Endothelial cell (in vitro differentiated cells): ENCODE data around the gene PC. TPM values are rescaled to one million over a fixed set of nuclear protein-coding genes. Genes with fewer than 3 reads are reported as not detected.

Source experiments
- DNase-seq: peaks from one replicate; pipeline ENCODE4 v3.0.0; 2021; ENCODE audit warnings: low spot score
- H3K27ac Mint-ChIP-seq: one replicate; pipeline ENCODE4 v1.8.0; 2021; ENCODE audit warnings: mixed read lengths, inconsistent platforms; ENCODE audit not compliant: unreplicated experiment
- H3K27me3 Mint-ChIP-seq: one replicate; pipeline ENCODE4 v1.8.0; 2021; ENCODE audit warnings: mild to moderate bottlenecking, moderate library complexity, mixed read lengths, inconsistent platforms; ENCODE audit not compliant: unreplicated experiment
- H3K36me3 Mint-ChIP-seq: one replicate; pipeline ENCODE4 v1.8.0; 2021; ENCODE audit warnings: mild to moderate bottlenecking, low read depth, mixed read lengths, inconsistent platforms; ENCODE audit not compliant: unreplicated experiment
- H3K4me1 Mint-ChIP-seq: one replicate; pipeline ENCODE4 v1.8.0; 2021; ENCODE audit warnings: mild to moderate bottlenecking, mixed read lengths, inconsistent platforms; ENCODE audit not compliant: unreplicated experiment
- H3K4me3 Mint-ChIP-seq: one replicate; pipeline ENCODE4 v1.8.0; 2021; ENCODE audit warnings: mild to moderate bottlenecking, mixed read lengths, inconsistent platforms; ENCODE audit not compliant: unreplicated experiment
- H3K9me3 Mint-ChIP-seq: one replicate; pipeline ENCODE4 v1.8.0; 2021; ENCODE audit warnings: mixed read lengths, inconsistent platforms; ENCODE audit not compliant: unreplicated experiment
- CTCF ChIP-seq: fragments of 200-600 bp; sonication (generic); IDR thresholded peaks from one replicate; pipeline ENCODE4 v1.5.0; 2021; ENCODE audit warnings: antibody characterized with exemption; ENCODE audit not compliant: unreplicated experiment
- total RNA-seq: library from RNA; stranded (reverse); fragmentation: NEBNext Ultra II Directional; extraction: Animal tissue kit (Norgen Biotek cat#: 25700); gene quantifications from one replicate; pipeline ENCODE4 v1.2.1, GENCODE V29; 2021; ENCODE audit not compliant: unreplicated experiment

PC gene
- total RNA-seq, 1 donor from 2014 or later: 5.8 TPM

GRCh38 chr11:66969584-66970225, 11.5 kb upstream of the PC start:
- no peaks in the 10 kb centered on the region for H3K36me3 Mint-ChIP-seq

GRCh38 chr11:66967670-66968425, 9.7 kb upstream of the PC start:
- H3K4me1 Mint-ChIP-seq: peaks cover 13% of the 10 kb centered on the region
- TF ChIP-seq CTCF: no peak
- H3K9me3 Mint-ChIP-seq: no peaks in the 10 kb centered on the region
- DNase-seq: no peak
- H3K27ac Mint-ChIP-seq: no peak overlapping the region
- peaks cover 5% of the 10 kb centered on the region for H3K27me3 Mint-ChIP-seq
- H3K4me3 Mint-ChIP-seq: peak overlapping the region; percentile 34
- H3K36me3 Mint-ChIP-seq: no peaks in the 10 kb centered on the region

More at GRCh38 chr11:66969584-66970225, 11.5 kb upstream of the PC start:
- TF ChIP-seq CTCF: no peak
- Mint-ChIP-seq H3K27ac (no peak overlapping the region), H3K4me3 (no peak overlapping the region), H3K9me3 (no peaks in the 10 kb centered on the region), H3K4me1 (peaks cover 11% of the 10 kb centered on the region), H3K27me3 (peaks cover 5% of the 10 kb centered on the region)
- no peak for DNase-seq

GRCh38 chr11:66966351-66966750, 8.2 kb upstream of the PC start:
- H3K27ac Mint-ChIP-seq: no peak overlapping the region
- DNase-seq: no peak
- no peaks in the 10 kb centered on the region for H3K9me3 Mint-ChIP-seq
- no peaks in the 10 kb centered on the region for H3K36me3 Mint-ChIP-seq
- TF ChIP-seq CTCF: no peak
- H3K4me1 Mint-ChIP-seq: peaks cover 13% of the 10 kb centered on the region
- H3K4me3 Mint-ChIP-seq: no peak overlapping the region
- H3K27me3 Mint-ChIP-seq: peaks cover 5% of the 10 kb centered on the region

GRCh38 chr11:66964495-66964894, 6.3 kb upstream of the PC start:
- Mint-ChIP-seq H3K9me3 (no peaks in the 10 kb centered on the region), H3K4me3 (no peak overlapping the region), H3K4me1 (peaks cover 13% of the 10 kb centered on the region), H3K27ac (no peak overlapping the region), H3K36me3 (no peaks in the 10 kb centered on the region), H3K27me3 (peaks cover 3% of the 10 kb centered on the region)
- no peak for TF ChIP-seq CTCF
- no peak for DNase-seq

GRCh38 chr11:66962801-66963200, 4.6 kb upstream of the PC start:
- no peak overlapping the region for H3K27ac Mint-ChIP-seq
- no peaks in the 10 kb centered on the region for H3K36me3 Mint-ChIP-seq
- H3K27me3 Mint-ChIP-seq: peaks cover 3% of the 10 kb centered on the region
- no peak for DNase-seq
- H3K4me1 Mint-ChIP-seq: peaks cover 18% of the 10 kb centered on the region
- no peak for TF ChIP-seq CTCF
- H3K4me3 Mint-ChIP-seq: no peak overlapping the region
- no peaks in the 10 kb centered on the region for H3K9me3 Mint-ChIP-seq
